Dendritic cell treated with granulocyte-macrophage colony-stimulating factor and Interleukin-4, amounts not matched to agents 40 ng/mL and 50 ng/mL, for 4 days (primary cell): Measurements from ENCODE around the gene MKS1.
A peak's percentile ranks its signal among the peaks of the same experiment; 100 is the strongest.

Experiments
- H3K27ac Mint-ChIP-seq: one replicate; pipeline ENCODE4 v1.8.0; 2022; ENCODE audit warnings: mild to moderate bottlenecking, mixed read lengths
- H3K27me3 Mint-ChIP-seq: one replicate; pipeline ENCODE4 v1.8.0; 2022; ENCODE audit warnings: mild to moderate bottlenecking, mixed read lengths
- H3K36me3 Mint-ChIP-seq: one replicate; pipeline ENCODE4 v1.8.0; 2022; ENCODE audit warnings: low read depth, mixed read lengths
- H3K4me1 Mint-ChIP-seq: one replicate; pipeline ENCODE4 v1.8.0; 2022; ENCODE audit warnings: low read depth, mixed read lengths
- H3K4me3 Mint-ChIP-seq: one replicate; pipeline ENCODE4 v1.8.0; 2022; ENCODE audit warnings: mild to moderate bottlenecking, moderate library complexity, mixed read lengths
- H3K9me3 Mint-ChIP-seq: one replicate; pipeline ENCODE4 v1.8.0; 2022; ENCODE audit warnings: mixed read lengths
- intact Hi-C: fragments of 100-400 bp; cut with micrococcal nuclease; formaldehyde crosslinking; loops from one replicate; pipeline ENCODE4 v1.15.0; 2022

The MKS1 gene

GRCh38 chr17:58184308-58184985, 34.6 kb downstream of the MKS1 start:
- intact Hi-C loops = no loop called here
- H3K27ac Mint-ChIP-seq = no peak overlapping the region
- no peak overlapping the region for H3K4me3 Mint-ChIP-seq
- H3K9me3 Mint-ChIP-seq = no peaks in the 10 kb centered on the region
- peaks cover 15% of the 10 kb centered on the region for H3K27me3 Mint-ChIP-seq
- peaks cover 8% of the 10 kb centered on the region for H3K4me1 Mint-ChIP-seq
- H3K36me3 Mint-ChIP-seq = no peaks in the 10 kb centered on the region

GRCh38 chr17:58183514-58183913, 35.5 kb downstream of the MKS1 start:
- Mint-ChIP-seq H3K9me3 (no peaks in the 10 kb centered on the region), H3K36me3 (no peaks in the 10 kb centered on the region), H3K4me1 (peaks cover 8% of the 10 kb centered on the region), H3K4me3 (no peak overlapping the region), H3K27me3 (peaks cover 14% of the 10 kb centered on the region), H3K27ac (no peak overlapping the region)
- intact Hi-C loops = no loop called here

GRCh38 chr17:58181796-58182195, 37.3 kb downstream of the MKS1 start:
- no peaks in the 10 kb centered on the region for H3K36me3 Mint-ChIP-seq
- H3K4me3 Mint-ChIP-seq = no peak overlapping the region
- no peaks in the 10 kb centered on the region for H3K9me3 Mint-ChIP-seq
- H3K27ac Mint-ChIP-seq = no peak overlapping the region
- peaks cover 10% of the 10 kb centered on the region for H3K27me3 Mint-ChIP-seq
- H3K4me1 Mint-ChIP-seq = peaks cover 8% of the 10 kb centered on the region
- intact Hi-C loops = no loop called here

GRCh38 chr17:58176200-58176599, 42.9 kb downstream of the MKS1 start:
- Mint-ChIP-seq H3K9me3 (no peaks in the 10 kb centered on the region), H3K27me3 (peaks cover 38% of the 10 kb centered on the region), H3K27ac (no peak overlapping the region), H3K4me3 (no peak overlapping the region), H3K36me3 (no peaks in the 10 kb centered on the region), H3K4me1 (no peaks in the 10 kb centered on the region)
- intact Hi-C loops = no loop called here

- Mint-ChIP-seq H3K36me3 (no peaks in the 10 kb centered on the region), H3K4me3 (no peak overlapping the region), H3K4me1 (no peaks in the 10 kb centered on the region), H3K27me3 (peaks cover 42% of the 10 kb centered on the region), H3K9me3 (no peaks in the 10 kb centered on the region), H3K27ac (no peak overlapping the region)
- intact Hi-C loops = no loop called here
Measured at GRCh38 chr17:58174871-58175270, 44.2 kb downstream of the MKS1 start.

DNA sequence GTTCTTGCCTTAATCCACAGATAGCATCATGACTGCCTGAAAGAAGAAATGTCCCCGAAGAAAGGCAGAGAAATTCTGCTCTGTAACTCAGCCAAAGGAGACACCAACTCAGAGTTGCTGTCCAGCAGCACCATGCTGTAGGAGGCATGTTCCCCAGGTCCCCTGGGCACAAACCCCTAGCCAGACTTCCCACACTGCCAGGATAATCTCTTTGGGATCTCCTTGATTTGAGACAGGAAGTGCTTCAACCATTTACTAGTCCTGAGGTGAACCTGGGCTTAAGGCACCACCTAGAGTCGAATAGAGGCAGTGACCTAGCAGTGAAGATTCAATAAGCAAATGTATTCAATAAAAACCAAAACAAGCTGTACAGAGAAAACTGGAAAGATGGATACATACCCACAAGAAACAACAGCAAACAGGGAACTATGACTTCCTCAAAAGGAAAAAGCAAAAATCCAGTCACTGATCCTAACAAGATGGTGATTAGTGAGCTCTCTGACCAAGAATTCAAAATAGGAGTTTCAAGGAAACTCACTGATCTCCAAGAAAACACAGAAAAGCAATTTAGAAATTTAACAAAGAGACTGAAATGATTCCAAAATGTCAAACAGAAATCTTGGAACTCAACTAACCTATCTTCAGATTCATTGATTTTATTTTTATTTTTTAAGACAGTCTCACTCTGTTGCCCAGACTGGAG, 46.5 kb downstream of the MKS1 start:
- Mint-ChIP-seq H3K4me3 (no peak overlapping the region), H3K27me3 (peaks cover 55% of the 10 kb centered on the region)

DNA sequence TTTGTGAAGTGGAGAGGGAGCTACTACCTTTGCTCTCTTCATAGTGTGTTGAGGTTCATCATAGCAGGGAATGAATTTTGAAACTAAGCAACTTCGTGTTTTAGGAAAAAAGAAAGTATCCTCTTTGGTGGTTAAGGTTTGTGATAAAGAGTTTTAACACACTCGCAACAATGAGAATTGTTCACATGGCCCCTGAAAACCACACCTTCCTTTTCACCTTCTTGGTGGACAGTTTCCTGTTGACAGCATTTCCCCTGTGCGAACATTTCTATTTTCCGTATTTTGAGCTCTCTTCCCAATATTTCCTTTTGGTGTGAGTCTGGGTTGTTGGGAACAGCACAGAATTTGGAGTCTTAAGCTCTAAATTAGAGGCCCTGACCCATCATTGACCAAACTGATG, 48.4 kb downstream of the MKS1 start:
- Mint-ChIP-seq H3K9me3 (no peaks in the 10 kb centered on the region), H3K4me1 (no peaks in the 10 kb centered on the region), H3K36me3 (no peaks in the 10 kb centered on the region), H3K4me3 (no peak overlapping the region), H3K27me3 (peaks cover 57% of the 10 kb centered on the region), H3K27ac (no peak overlapping the region)
- intact Hi-C loops = no loop called here

More for the DNA sequence above, 46.5 kb downstream of the MKS1 start:
- H3K9me3 Mint-ChIP-seq = no peaks in the 10 kb centered on the region
- no peaks in the 10 kb centered on the region for H3K36me3 Mint-ChIP-seq
- intact Hi-C loops = no loop called here
- H3K27ac Mint-ChIP-seq = no peak overlapping the region
- no peaks in the 10 kb centered on the region for H3K4me1 Mint-ChIP-seq

GRCh38 chr17:58166682-58167081, 52.4 kb downstream of the MKS1 start, which contains the start of gene OR4D2:
TSS of gene OR4D2 (plus strand) at chr17:58166982. CDS start at chr17:58169656, 2,674 bp downstream.
- no peaks in the 10 kb centered on the region for H3K9me3 Mint-ChIP-seq
- H3K4me1 Mint-ChIP-seq = no peaks in the 10 kb centered on the region
- intact Hi-C loops = no loop called here
- H3K36me3 Mint-ChIP-seq = no peaks in the 10 kb centered on the region
- no peak within 1 kb of the TSS for H3K27ac Mint-ChIP-seq
- peaks cover 43% of the 10 kb centered on the region for H3K27me3 Mint-ChIP-seq
- no peak within 1 kb of the TSS for H3K4me3 Mint-ChIP-seq

GRCh38 chr17:58165981-58166380, 53.1 kb downstream of the MKS1 start:
- no peaks in the 10 kb centered on the region for H3K9me3 Mint-ChIP-seq
- no peak overlapping the region for H3K4me3 Mint-ChIP-seq
- no peaks in the 10 kb centered on the region for H3K36me3 Mint-ChIP-seq
- peaks cover 43% of the 10 kb centered on the region for H3K27me3 Mint-ChIP-seq
- H3K27ac Mint-ChIP-seq = no peak overlapping the region
- H3K4me1 Mint-ChIP-seq = no peaks in the 10 kb centered on the region
- intact Hi-C loops = no loop called here

DNA sequence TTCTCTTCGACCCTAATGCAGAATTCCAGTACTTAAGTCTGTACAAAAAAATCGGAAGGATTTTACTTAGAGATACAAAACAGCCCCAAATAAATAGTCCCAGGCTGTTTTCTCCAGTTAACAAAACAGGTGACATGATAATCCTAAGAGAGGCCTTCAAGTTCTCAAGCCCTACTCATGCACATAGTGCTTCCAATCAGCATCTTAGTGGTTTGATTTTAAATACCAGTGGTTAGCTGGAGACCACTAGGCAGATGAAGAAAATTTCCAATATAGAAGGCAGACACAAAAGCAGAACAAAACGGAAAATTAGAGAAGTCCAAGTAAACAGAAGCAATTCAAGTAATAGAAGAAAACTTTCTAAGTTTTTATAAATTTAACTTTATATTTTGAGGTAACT, 57.5 kb downstream of the MKS1 start:
- Mint-ChIP-seq H3K36me3 (no peaks in the 10 kb centered on the region), H3K4me1 (peaks cover 12% of the 10 kb centered on the region), H3K27me3 (peaks cover 32% of the 10 kb centered on the region), H3K4me3 (no peak overlapping the region), H3K9me3 (no peaks in the 10 kb centered on the region), H3K27ac (no peak overlapping the region)
- intact Hi-C loops = no loop called here

DNA sequence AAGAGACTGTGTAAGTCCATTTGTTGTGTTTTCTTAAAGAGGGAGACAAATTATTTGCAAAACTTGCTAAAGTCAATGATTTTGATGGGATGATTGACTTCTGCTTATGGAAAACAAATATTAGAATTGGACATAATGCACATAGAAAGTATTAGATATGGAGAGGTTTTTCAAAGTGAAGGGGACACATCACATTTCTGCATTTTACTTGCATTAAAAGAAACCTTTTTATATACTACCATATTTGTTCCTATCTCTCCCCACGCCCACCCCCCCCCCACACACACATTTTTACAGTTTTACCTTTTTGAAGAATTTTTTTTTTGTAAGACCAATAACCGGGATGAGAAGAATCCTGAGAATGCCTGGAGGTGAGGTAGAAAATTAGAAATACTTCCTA, 60.9 kb downstream of the MKS1 start:
- intact Hi-C loops = no loop called here
- Mint-ChIP-seq H3K27ac (no peak overlapping the region), H3K4me1 (peaks cover 14% of the 10 kb centered on the region), H3K9me3 (no peaks in the 10 kb centered on the region), H3K4me3 (no peak overlapping the region), H3K36me3 (no peaks in the 10 kb centered on the region), H3K27me3 (peaks cover 29% of the 10 kb centered on the region)

- peaks cover 22% of the 10 kb centered on the region for H3K4me1 Mint-ChIP-seq
- peak overlapping the region; percentile 47 for H3K27ac Mint-ChIP-seq
- H3K27me3 Mint-ChIP-seq = peaks cover 28% of the 10 kb centered on the region
Measured at GRCh38 chr17:58156839-58157803, 61.9 kb downstream of the MKS1 start.

More at GRCh38 chr17:58156839-58157803, 61.9 kb downstream of the MKS1 start:
- no peaks in the 10 kb centered on the region for H3K9me3 Mint-ChIP-seq
- H3K4me3 Mint-ChIP-seq = peak overlapping the region; percentile 78
- intact Hi-C loops = no loop called here
- H3K36me3 Mint-ChIP-seq = no peaks in the 10 kb centered on the region
